ENCODE measurements around the gene CNOT4.

DNA sequence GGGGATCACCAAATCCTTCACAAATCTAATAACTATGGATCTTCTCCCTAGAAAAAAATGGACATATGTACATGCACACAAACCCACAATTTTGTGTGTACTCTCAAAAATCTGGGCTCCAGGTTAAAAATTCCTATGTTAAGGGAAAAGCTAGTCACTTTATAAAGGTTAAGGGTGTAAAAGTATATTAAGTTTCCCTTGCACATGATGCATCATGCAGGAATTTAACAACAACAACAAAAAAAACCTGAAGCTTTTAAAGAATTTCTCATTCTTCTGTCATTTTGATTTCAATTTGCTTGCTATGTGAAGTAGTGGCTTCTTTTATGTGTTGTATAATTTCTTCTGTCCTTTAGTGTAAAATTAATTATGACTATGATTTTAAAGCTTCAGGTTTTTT, 123.7 kb downstream of the CNOT4 start:
- TF ChIP-seq, protein P1, sequence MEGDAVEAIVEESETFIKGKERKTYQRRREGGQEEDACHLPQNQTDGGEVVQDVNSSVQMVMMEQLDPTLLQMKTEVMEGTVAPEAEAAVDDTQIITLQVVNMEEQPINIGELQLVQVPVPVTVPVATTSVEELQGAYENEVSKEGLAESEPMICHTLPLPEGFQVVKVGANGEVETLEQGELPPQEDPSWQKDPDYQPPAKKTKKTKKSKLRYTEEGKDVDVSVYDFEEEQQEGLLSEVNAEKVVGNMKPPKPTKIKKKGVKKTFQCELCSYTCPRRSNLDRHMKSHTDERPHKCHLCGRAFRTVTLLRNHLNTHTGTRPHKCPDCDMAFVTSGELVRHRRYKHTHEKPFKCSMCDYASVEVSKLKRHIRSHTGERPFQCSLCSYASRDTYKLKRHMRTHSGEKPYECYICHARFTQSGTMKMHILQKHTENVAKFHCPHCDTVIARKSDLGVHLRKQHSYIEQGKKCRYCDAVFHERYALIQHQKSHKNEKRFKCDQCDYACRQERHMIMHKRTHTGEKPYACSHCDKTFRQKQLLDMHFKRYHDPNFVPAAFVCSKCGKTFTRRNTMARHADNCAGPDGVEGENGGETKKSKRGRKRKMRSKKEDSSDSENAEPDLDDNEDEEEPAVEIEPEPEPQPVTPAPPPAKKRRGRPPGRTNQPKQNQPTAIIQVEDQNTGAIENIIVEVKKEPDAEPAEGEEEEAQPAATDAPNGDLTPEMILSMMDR (IDR thresholded peaks at IDR 0.05) = no peak
- no peak for TF ChIP-seq POLR2A (IDR thresholded peaks at IDR 0.05)
